GM06990 (cell line): ENCODE measurements around the gene RNF149.

Source experiments
- DNase-seq: peaks from one replicate; pipeline ENCODE4 v3.0.0-alpha.2; 2011; ENCODE audit not compliant: insufficient read length; ENCODE audit errors: extremely low read depth
- H3K27me3 ChIP-seq: replicated peaks from 2 replicates; pipeline ENCODE4 v1.6.0; 2011; ENCODE audit warnings: low read length; ENCODE audit not compliant: control insufficient read depth, insufficient read depth
- H3K36me3 ChIP-seq: 2 replicates; pipeline ENCODE4 v1.5.1; 2011; ENCODE audit warnings: low read length; ENCODE audit not compliant: control insufficient read depth, insufficient read depth
- H3K4me3 ChIP-seq: replicated peaks from 2 replicates; pipeline ENCODE4 v1.5.1; 2011; ENCODE audit warnings: low read depth, mild to moderate bottlenecking, control low read depth, low read length
- CTCF ChIP-seq: IDR thresholded peaks from 2 replicates; pipeline ENCODE4 v1.5.1; 2011; ENCODE audit warnings: low read length, control low read depth, mild to moderate bottlenecking, inconsistent platforms; ENCODE audit not compliant: insufficient read depth, poor library complexity, severe bottlenecking

The RNF149 gene

GRCh38 chr2:101337877-101338276 lies 29.4 kb upstream of the RNF149 start:
- Histone ChIP-seq H3K4me3 (no peak overlapping the region), H3K27me3 (no peaks in the 10 kb centered on the region)
- no peak for DNase-seq

GRCh38 chr2:101332885-101333766 lies 24.6 kb upstream of the RNF149 start:
- Histone ChIP-seq H3K27me3 (no peaks in the 10 kb centered on the region), H3K36me3 (no peaks in the 10 kb centered on the region), H3K4me3 (no peak overlapping the region)
- no peak for DNase-seq
- no peak for TF ChIP-seq CTCF

More at GRCh38 chr2:101337877-101338276, 29.4 kb upstream of the RNF149 start:
- no peak for TF ChIP-seq CTCF
- H3K36me3 ChIP-seq, result no peaks in the 10 kb centered on the region

- no peaks in the 10 kb centered on the region for H3K36me3 ChIP-seq
- no peak for DNase-seq
- H3K27me3 ChIP-seq, result no peaks in the 10 kb centered on the region
- TF ChIP-seq CTCF, result no peak
- H3K4me3 ChIP-seq, result no peak overlapping the region
Observed at GRCh38 chr2:101331202-101331601, 22.7 kb upstream of the RNF149 start.

GRCh38 chr2:101330253-101330933 lies 21.9 kb upstream of the RNF149 start:
- Histone ChIP-seq H3K36me3 (no peaks in the 10 kb centered on the region), H3K4me3 (no peak overlapping the region), H3K27me3 (no peaks in the 10 kb centered on the region)
- DNase-seq, result no peak
- no peak for TF ChIP-seq CTCF

GRCh38 chr2:101329026-101329425 lies 20.5 kb upstream of the RNF149 start:
- no peaks in the 10 kb centered on the region for H3K27me3 ChIP-seq
- TF ChIP-seq CTCF, result no peak
- no peak overlapping the region for H3K4me3 ChIP-seq
- no peak for DNase-seq
- no peaks in the 10 kb centered on the region for H3K36me3 ChIP-seq
